T-helper 22 cell (primary cell): ENCODE results near the gene PDZD7.
A peak's percentile ranks its signal among the peaks of the same experiment; 100 is the strongest.

Source experiments
- DNase-seq: peaks from one replicate; pipeline ENCODE4 v3.0.0-alpha.2; 2020; ENCODE audit warnings: low read depth

Gene PDZD7

DNA sequence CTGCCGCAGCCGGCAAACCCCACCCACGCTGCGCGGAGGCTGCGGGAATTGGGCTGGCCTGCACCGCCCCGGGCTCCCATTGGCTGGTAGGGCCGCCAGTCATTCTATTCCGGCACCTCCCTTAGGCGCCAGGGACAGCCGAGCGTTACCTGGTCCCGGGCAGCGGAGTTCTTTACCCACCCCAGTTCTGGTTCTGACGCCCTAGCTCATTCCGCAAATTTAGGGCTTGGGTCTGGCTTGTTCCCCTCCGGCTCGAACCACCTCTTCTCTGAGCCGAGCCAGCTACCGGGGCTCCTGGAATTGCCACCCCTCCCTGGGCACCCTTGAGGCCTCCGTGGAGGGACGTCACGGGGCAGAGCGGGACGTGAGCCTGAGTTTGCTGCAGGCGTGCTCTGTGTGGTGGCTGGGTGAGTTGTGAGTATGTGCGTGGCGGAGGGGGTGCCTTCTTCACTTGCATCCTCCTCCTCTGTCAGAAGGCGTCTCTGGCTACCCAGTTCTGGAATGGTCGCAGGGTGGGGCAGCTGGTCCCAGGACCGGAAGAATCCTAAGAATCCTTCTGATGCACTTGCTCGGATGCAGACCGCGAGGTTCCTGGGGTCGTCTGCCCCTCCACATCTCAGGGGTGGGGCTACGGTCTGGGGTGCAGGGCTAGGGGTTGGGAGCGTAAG is at the start of gene PDZD7, which contains the start of gene SFXN3:
Gene PDZD7 (minus strand): TSS at position 2 of the 668 bp plus-strand sequence. CDS start 910 bp downstream, outside the sequence.
Gene SFXN3 (plus strand): TSS at position 107 of the 668 bp plus-strand sequence. CDS start 3,461 bp downstream, outside the sequence.
- peak; percentile 93 for DNase-seq

DNA sequence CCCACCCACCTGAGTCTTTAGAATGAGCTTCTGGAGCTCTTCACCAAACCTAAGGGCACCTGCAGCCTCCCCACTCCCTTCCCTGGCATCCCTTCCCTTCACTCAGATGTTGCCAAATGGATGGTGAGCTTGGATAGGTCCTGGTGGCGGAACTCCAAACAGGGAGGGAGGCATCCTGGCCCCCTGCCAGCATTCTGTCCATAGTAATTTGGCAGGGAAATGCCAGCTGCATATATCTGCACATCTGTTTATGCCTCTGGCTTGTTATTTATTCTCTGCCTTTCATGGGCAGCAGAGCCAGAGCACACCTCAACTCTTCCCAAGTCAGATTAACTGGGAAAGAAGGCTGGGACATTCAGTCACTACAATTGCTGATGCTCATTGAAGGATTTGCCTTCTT is 48.9 kb upstream of the PDZD7 start:
- DNase-seq = no peak

- DNase-seq = no peak
Observed at GRCh38 chr10:101076630-101077029, 45.7 kb upstream of the PDZD7 start.

DNA sequence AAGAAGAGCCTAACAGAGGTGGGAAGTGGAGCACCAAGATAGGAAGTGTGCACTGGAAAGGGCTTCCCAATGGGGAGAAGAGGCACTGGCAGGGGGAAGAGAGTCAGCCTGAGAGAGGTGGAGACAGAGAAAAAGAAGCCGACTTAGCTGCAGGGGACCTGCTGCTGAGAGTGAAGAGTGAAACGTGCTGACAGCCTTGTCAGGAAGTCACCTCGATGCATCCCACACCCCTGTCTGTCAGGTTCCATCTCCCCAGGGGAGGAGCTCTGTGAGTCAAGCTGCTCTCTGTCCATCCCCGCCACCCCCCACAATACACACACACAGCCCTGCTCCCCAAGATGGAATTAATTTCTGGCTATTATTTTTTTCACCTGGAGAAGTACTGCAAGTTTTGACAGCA is 44.8 kb upstream of the PDZD7 start:
- no peak for DNase-seq

DNA sequence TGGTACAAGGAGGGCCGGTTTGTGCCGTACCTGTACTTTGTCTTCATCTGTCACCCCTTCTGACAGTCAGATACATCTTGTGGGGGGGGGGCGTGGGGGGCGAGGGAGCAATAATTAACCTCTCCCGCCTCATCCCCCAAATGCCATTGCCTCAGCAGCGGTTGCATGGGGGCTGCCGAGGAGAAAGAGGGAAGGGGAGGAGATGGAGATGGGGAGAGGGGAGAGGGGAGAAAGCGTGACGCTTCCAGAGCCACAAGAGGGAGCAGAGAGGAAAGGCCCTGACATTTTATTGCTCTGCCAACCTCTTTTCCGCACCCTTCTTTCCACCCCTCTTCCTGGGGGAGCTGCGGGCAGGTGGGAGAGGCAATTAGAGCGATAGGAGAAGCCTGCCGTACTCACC is 42.7 kb upstream of the PDZD7 start:
- DNase-seq = no peak

- DNase-seq = no peak
Observed at GRCh38 chr10:101072923-101073322, 42.0 kb upstream of the PDZD7 start.

- no peak for DNase-seq
Observed at GRCh38 chr10:101071885-101072433, 41.0 kb upstream of the PDZD7 start.

- no peak for DNase-seq
Observed at GRCh38 chr10:101071267-101071884, 40.4 kb upstream of the PDZD7 start.

DNA sequence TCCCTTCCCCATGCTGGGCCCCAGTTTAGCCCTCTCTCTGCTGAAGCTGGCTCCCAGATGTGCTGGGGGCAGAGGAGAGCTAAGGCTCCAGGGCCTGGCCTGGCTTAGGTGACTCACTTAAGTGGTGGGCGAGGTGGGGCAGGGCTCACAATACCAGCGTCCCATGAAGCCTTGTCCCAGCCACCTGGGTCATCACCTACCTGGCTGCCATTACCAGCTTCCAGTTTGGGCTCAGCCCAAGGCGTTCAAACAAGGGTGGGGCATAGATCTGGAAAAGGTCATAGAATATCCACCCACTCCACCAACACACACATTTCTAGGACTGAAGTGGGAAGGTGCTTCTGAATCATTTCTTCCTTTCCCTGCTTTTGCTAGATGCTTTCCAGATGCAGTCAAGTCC is 39.2 kb upstream of the PDZD7 start:
- DNase-seq = no peak

DNA sequence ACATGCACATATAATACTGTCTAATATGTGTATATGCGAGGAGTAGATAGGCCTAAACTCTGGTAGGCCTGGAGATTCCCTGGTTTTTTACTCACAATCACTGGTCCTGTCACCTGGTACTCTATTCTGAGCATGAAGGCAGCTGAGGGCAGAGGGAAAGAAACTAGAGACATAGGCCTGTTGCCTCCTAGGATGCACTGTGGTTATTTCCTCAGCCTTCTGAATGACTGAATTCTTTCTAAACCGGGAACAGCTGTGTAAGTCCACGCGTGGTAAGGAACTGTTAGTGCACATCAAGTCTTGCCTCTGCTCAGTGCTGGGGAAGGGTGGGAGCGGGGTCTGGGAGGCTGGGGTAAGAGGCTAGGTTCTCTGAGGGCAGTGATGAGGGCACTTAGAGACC is 38.5 kb upstream of the PDZD7 start:
- no peak for DNase-seq

- peak; percentile 53 for DNase-seq
Observed at GRCh38 chr10:101067356-101068083, 36.6 kb upstream of the PDZD7 start.

DNA sequence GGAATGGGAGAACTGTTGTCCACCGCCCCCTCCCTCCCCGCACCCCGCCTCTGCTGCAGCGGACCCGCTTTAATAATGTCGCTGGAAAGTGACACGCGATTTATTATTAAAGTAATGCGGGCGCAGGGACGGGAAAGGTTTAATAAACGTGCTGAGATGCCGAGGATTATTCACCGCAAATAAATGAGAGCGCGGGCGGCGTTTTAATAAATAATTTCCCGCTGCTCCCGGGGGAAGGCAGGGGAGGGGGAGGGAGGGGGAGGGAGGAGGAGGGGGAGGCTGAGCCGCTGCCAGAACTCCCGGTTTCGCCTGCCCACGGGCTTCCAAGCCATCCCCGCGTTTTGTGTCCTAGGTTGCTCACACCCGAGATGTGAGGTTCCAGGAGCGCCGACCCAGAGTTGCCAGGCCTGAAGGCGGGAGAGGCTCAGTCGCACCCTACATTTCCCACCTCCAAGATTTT is 36.0 kb upstream of the PDZD7 start:
- no peak for DNase-seq

DNA sequence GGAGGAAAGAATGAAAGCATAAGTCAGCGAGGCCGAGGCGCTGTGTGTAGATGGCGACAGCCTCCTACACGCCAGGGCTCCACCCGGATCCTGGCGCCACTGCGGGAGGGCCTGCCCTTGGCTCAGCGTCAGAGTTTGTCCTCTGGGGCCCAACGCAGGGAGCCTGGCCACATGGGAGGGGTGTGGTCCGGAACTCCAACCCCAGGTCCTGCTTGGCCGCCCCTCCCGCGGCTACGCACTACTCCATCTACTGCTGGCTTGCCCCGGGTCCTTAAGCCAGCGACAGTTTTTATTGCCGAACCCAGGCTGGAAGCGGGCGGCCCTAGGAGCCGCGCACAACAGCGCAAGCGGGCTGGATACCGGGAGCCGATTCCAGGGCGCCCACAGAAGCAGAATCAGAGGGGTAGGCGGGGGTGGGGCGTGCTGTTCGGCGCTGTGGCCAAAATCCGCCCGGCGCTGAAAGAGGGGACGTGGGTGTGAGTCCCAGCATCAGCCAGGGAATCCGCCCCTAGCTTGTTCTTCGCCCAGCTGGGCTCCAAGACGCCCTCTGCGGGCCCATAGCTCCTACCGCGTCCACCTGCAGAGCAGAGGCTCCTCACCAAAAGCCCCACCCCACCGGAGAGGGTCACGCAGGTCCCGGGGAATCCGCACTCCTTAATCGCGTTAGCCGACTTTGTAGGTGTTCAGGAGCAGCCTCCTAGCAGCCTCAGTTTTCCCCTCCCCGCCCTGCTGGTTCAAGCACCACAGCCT is 35.4 kb upstream of the PDZD7 start:
- DNase-seq = no peak

DNA sequence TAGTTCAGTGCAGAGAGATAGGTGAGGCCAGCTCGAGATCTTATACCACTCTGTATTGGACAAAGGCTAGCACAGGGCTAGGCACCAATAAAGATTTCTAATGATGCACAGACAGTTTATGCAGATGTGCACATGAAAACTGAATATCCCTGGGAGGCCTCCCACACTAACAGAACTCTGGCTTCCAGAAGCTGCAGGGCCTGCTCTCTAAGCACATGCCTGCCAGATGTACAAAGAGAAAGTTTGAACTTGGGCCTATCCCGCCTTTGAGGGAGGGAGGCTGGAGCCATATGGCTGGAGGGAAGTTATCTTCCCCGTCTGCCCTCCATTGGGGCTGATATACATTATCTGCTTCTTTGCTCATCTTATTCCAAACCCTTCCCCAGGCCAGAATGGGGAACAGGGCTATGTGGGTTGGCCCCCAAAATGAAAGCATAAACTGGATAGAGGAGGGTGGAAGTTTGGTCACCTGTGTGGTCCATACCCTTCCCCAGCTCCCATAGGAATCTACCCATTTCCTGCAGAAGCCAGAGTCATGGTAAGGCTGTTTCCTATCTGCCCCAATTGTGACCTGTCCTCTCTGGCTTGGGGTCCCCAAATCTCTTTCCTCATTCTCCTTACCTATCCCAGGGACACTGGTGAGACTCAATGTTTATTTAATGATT is 34.7 kb upstream of the PDZD7 start:
- DNase-seq = no peak

DNA sequence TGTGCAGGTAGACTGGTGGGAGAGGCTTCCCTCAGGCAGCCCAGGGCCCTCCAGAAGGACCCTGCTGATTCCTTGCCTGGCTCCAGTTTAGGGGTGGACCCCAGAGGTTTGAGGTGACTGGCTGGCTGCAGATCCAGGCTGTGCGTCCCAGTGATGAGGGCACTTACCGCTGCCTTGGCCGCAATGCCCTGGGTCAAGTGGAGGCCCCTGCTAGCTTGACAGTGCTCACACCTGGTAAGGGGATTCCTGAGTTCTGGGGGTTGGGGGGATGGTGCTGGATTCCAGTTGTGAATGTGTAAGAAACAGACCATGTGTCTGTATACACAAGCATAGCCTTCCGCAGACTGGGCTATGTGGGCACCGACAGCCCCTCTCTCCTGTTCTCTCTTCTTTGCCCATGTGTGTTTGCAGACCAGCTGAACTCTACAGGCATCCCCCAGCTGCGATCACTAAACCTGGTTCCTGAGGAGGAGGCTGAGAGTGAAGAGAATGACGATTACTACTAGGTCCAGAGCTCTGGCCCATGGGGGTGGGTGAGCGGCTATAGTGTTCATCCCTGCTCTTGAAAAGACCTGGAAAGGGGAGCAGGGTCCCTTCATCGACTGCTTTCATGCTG is 33.6 kb upstream of the PDZD7 start:
- DNase-seq = no peak

GRCh38 chr10:101063548-101064414 is 32.9 kb upstream of the PDZD7 start:
- DNase-seq = no peak

- no peak for DNase-seq
Observed at GRCh38 chr10:101063050-101063525, 32.2 kb upstream of the PDZD7 start.

GRCh38 chr10:101062232-101063049 is 31.5 kb upstream of the PDZD7 start:
- DNase-seq = peak; percentile 31
